Glomerular endothelial cell (primary cell): ENCODE data around the gene SLC66A2. TPM values are rescaled to one million over a fixed set of nuclear protein-coding genes. Genes with fewer than 3 reads are reported as not detected.
"Not testable (repeated sequence)": the region's sequence is repeated elsewhere in the genome, so short reads cannot be mapped to it uniquely, and the experiment has no call there.

Experiments
- DNase-seq: peaks from one replicate; pipeline ENCODE4 v3.0.0-alpha.2; 2011; ENCODE audit warnings: low read depth, low spot score; ENCODE audit errors: extremely low read depth
- total RNA-seq: library from RNA; depleted of rRNA; stranded (reverse); fragments of >200 nt; gene quantifications from 2 replicates; pipeline ENCODE4 v1.2.3, GENCODE V29; 2015

SLC66A2 gene
- total RNA-seq, 1 donor from 2014 or later, result 40.7 TPM

GRCh38 chr18:79883461-79884293 is 67.8 kb downstream of the SLC66A2 start:
- no peak for DNase-seq

DNA sequence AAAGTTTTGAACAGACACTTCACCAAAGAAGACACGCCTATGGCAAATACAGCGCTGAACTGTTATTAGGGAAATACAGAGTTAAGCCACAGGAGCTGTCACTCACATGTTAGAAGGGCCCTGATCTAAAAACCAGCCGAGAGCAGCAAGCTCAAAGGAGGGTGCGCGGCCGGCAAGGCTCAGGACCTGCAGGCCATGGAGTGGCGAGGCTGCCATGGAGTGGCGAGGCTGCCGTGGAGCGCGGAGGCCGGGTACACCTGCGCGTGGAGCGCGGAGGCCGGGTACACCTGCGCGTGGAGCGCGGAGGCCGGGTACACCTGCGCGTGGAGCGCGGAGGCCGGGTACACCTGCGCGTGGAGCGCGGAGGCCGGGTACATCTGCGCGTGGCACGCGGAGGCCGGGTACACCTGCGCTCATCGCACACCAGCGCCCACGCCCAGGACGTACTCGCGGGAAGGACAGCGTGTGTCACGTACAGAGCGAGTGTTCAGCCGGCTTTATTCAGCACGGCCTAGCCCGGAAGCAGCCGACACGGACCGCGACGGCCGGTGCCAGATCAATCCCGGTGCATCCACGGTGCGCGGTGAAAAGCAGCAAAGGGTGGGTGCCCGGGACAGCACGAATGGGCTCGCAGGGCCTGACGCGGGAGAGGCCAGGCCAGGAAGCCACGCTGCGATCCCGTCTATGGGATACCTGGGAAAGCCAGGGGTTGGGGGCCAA is 68.8 kb downstream of the SLC66A2 start:
- DNase-seq, result no peak

GRCh38 chr18:79881695-79882094 is 69.8 kb downstream of the SLC66A2 start:
- no peak for DNase-seq

GRCh38 chr18:79879566-79879965 is 71.9 kb downstream of the SLC66A2 start:
- no peak for DNase-seq

GRCh38 chr18:79878741-79879378 is 72.6 kb downstream of the SLC66A2 start:
- no peak for DNase-seq

DNA sequence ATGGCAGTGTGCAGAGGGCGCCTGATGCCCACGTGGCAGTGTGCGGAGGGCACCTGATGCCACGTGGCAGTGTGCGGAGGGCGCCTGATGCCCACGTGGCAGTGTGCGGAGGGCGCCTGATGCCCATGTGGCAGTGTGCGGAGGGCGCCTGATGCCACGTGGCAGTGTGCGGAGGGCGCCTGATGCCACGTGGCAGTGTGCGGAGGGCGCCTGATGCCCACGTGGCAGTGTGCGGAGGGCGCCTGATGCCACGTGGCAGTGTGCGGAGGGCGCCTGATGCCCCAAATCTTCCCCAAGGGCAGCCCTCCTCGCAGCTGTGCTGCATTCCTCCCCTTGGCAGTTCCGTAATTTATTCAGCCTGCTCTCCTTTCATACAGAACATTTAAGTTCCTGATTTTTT is 73.2 kb downstream of the SLC66A2 start:
- DNase-seq, result not testable (repeated sequence)

DNA sequence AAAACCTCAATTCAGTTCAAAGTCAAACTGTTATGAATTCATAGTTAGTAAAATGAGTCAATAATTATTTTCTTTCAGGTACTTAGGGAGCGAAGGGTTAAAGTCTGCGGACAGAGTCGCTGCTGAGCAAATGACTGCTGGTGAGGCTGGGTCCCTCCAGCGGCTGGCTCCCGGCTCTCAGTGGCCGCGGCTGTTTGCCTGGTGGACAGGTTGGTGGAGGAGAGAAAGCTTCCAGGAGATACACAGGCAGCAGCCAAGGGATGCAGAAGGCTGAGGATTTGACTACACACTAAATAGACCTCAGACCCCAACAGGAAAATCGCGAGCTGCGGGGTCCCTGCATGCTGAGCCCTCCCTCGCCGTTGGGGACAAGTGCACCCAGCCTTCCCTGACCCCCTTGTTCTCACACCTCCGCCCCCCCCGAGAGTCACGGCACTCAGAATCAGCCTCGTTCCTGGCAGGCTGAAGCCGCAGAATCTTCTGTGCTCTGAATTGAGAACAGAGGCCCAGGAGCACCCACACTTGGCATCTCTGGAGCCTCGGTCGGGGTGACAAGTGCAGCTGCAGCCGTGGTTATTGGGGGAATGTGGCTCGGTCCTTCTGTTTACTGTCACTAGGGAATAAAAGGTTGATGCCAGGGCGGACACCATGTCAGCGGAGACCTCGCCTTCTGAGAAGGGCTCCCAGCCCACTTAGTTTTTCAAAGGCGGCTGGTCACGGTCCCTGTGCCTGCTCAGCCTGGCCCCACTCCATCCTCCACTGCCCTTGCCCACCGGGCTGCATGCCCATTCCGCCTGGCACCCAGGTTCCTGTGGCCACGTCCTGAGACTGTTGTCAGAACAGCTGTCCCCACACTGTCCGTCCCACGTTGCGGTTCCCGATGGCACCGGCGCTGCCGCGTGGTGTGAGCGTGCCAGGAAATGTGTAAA is 74.0 kb downstream of the SLC66A2 start:
- no peak for DNase-seq

DNA sequence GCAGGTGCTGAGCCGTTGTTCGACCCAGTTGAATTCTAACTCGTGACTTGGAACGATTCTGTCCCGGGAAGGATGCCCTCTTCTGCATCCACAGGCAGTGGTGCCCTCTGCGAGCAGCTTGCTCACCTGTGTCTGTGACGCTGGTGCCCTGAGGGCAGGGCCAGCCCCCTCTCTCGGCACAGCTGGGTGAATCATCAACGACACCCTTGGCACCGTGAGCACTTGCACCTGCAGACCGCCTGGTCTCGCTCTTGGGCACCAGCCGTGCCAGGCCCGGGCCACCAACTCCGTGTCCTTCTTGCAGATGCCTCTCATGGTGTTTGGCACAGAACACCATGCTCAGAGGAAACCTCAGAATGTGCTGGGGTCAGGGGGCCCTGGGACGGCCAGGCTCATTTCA is 75.0 kb downstream of the SLC66A2 start:
- DNase-seq, result no peak

GRCh38 chr18:79875931-79876461 is 75.5 kb downstream of the SLC66A2 start:
- DNase-seq, result no peak

- no peak for DNase-seq
Observed at GRCh38 chr18:79875531-79875919, 75.9 kb downstream of the SLC66A2 start.

DNA sequence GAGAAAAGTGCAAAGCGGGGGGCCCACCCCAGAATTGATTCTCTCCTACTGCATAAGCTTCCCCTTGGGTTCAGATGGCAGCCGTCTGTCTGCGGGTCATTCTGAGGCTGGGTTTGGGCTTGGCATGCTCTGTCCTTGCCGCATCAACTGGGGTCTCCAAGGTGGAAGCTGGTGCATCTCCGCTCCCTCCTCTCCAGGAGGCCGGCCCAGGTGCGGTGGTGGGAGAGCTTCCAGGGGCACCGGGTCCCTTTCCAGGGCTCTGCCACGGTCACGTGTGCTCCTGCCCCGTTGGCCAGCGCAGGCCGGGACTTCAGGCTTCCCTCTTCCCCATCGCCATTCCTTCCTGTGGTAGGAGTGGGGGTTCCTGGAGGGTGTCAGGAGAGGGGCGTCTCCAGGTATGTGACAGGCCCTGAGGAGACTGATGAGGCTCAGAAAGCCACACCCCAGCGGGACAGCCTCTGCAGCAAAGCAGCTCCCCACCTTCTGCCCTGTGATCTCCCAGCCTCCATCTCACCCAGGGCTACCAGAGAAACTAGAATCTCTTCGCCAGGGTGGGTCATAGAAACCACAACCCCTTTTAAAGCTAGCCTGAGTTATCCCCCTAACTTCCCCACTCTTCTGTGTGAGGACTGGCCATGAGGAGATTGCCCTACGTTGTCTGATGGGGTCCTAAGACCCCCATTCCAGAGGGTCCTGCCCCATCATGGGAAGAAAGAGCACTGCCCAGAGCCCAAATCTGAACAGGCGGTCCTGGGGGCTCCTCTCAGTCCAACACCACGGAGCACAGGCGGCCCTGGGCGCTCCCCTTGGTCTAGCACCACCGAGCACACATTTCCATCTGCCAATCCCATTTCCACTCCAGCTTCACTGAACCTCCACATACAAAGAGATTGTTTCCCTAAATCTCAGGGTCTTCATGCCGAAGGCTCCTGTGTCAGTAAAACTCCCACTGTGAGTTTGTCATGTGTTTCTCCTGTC is 76.6 kb downstream of the SLC66A2 start:
- DNase-seq, result no peak

GRCh38 chr18:79873449-79874110 is 77.9 kb downstream of the SLC66A2 start:
- no peak for DNase-seq

DNA sequence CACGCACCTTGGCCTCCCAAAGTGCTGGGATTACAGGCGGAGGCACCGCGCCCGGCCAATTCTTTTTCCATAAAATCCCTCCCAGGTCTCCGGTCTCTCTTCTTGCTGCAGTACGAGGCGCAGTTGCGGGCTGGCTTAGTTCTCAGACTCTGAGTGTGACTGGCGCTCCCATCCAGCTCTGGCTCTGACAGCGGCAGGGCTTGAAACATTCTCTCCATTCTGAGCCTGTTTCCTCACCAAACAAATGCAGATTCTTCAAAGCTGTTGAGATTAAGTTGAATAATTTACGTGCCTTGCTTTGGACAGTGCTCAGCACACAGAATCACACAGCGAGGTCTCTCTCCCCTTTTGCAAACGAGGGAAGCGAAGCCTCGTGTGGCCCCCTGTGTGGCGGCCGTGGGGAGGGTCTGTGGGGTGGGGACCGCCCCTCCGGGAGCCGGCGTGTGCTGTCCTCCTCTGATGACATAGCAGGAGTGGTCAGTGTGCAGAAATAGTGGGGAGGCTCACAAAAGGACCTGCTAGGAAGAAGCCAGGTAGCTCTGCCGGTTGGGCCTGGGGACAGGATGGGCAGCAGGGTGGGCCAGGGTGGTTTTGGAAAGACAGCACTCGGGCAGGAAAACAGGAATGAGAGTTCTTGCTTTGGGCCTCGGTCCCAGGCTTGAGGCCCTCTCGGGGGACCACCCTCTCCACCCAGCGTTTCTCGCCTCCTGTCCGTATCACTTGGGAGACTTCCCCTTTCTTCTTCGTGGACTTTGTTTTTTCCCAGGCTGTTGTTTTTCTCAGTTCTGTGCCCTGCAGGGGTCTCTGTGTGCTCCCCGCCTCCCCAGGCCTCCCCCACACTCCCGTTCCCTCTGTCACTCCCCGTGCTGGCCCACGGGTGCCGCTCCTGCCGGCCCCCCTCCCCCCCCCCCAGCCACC is 78.7 kb downstream of the SLC66A2 start:
- no peak for DNase-seq

- no peak for DNase-seq
Observed at GRCh38 chr18:79871481-79872091, 79.9 kb downstream of the SLC66A2 start.

- no peak for DNase-seq
Observed at GRCh38 chr18:79871026-79871390, 80.4 kb downstream of the SLC66A2 start.

- DNase-seq, result no peak
Observed at GRCh38 chr18:79870301-79871025, 81.0 kb downstream of the SLC66A2 start.
